ENCODE results near the gene MYO1B.

GRCh38 chr2:191266201-191266600 is 21.0 kb downstream of the MYO1B start:
- TF ChIP-seq, protein P1, sequence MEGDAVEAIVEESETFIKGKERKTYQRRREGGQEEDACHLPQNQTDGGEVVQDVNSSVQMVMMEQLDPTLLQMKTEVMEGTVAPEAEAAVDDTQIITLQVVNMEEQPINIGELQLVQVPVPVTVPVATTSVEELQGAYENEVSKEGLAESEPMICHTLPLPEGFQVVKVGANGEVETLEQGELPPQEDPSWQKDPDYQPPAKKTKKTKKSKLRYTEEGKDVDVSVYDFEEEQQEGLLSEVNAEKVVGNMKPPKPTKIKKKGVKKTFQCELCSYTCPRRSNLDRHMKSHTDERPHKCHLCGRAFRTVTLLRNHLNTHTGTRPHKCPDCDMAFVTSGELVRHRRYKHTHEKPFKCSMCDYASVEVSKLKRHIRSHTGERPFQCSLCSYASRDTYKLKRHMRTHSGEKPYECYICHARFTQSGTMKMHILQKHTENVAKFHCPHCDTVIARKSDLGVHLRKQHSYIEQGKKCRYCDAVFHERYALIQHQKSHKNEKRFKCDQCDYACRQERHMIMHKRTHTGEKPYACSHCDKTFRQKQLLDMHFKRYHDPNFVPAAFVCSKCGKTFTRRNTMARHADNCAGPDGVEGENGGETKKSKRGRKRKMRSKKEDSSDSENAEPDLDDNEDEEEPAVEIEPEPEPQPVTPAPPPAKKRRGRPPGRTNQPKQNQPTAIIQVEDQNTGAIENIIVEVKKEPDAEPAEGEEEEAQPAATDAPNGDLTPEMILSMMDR (conservative IDR thresholded peaks at IDR 0.05 in 1 of 2, IDR thresholded peaks at IDR 0.05 in 1 of 2; ENCODE audit: low read depth in 1 of 2, low read length in 2 of 2) = no peak
- TF ChIP-seq EZH2 (IDR thresholded peaks at IDR 0.05; ENCODE audit: low read length, missing control alignments) = no peak

Measured in fibroblast of lung (primary cell).